GM18870 (cell line): ENCODE data around the gene CHGA.

Source experiments
- ATAC-seq: cut with Tn5 transposase; IDR thresholded peaks from one replicate; pipeline ENCODE4 v1.9.1; 2021; ENCODE audit warnings: moderate library complexity; ENCODE audit not compliant: unreplicated experiment

Gene CHGA

GRCh38 chr14:92942976-92943710 is 20.2 kb downstream of the CHGA start:
- no peak for ATAC-seq

- ATAC-seq: no peak
These were observed 21.1 kb downstream of the CHGA start for GRCh38 chr14:92943855-92944570.

GRCh38 chr14:92944976-92945375 is 22.0 kb downstream of the CHGA start:
- ATAC-seq: no peak

- ATAC-seq: no peak
These were observed 22.6 kb downstream of the CHGA start for GRCh38 chr14:92945544-92945943.

- no peak for ATAC-seq
These were observed 23.3 kb downstream of the CHGA start for GRCh38 chr14:92945959-92946846.

- ATAC-seq: no peak
These were observed 24.0 kb downstream of the CHGA start for GRCh38 chr14:92946847-92947545.

- no peak for ATAC-seq
These were observed 25.7 kb downstream of the CHGA start for GRCh38 chr14:92948647-92949046.

- ATAC-seq: no peak
These were observed 26.7 kb downstream of the CHGA start for GRCh38 chr14:92949496-92950192.

GRCh38 chr14:92950193-92950540 is 27.2 kb downstream of the CHGA start:
- no peak for ATAC-seq

GRCh38 chr14:92950773-92951172 is 27.8 kb downstream of the CHGA start:
- ATAC-seq: no peak

- ATAC-seq: no peak
These were observed 28.3 kb downstream of the CHGA start for GRCh38 chr14:92951261-92951660.

- ATAC-seq: no peak
These were observed 29.0 kb downstream of the CHGA start for GRCh38 chr14:92951912-92952471.

- ATAC-seq: no peak
These were observed 29.7 kb downstream of the CHGA start for GRCh38 chr14:92952481-92953298.

GRCh38 chr14:92953526-92953925 is 30.6 kb downstream of the CHGA start:
- no peak for ATAC-seq

- no peak for ATAC-seq
These were observed 32.0 kb downstream of the CHGA start for GRCh38 chr14:92954933-92955332.

GRCh38 chr14:92955381-92955780 is 32.4 kb downstream of the CHGA start:
- no peak for ATAC-seq

GRCh38 chr14:92956961-92957360 is 34.0 kb downstream of the CHGA start:
- ATAC-seq: no peak

- no peak for ATAC-seq
These were observed 35.6 kb downstream of the CHGA start for GRCh38 chr14:92958373-92959188.

GRCh38 chr14:92959189-92959531 is 36.2 kb downstream of the CHGA start:
- no peak for ATAC-seq
